IMR-90 (cell line): ENCODE data around the gene TGOLN2. TPM values are rescaled to one million over a fixed set of nuclear protein-coding genes. Genes with fewer than 3 reads are reported as not detected.

ENCODE experiments used
- CEBPB ChIP-seq: IDR thresholded peaks from 2 replicates; pipeline ENCODE4 v1.6.1; 2012; ENCODE audit warnings: low read depth, low read length, improper control_type of control experiment
- CHD1 ChIP-seq: IDR thresholded peaks from 2 replicates; pipeline ENCODE4 v1.6.1; 2012; ENCODE audit warnings: low read depth, low read length, improper control_type of control experiment
- MAFK ChIP-seq: IDR thresholded peaks from 2 replicates; pipeline ENCODE4 v1.6.1; 2012; ENCODE audit warnings: low read depth, low read length, improper control_type of control experiment
- polyA plus RNA-seq, 3 experiments: library from polyadenylated mRNA; depleted of rRNA; stranded (reverse); fragments of >200 nt; gene quantifications; 2 replicates each; pipeline ENCODE4 v1.2.3, GENCODE V29; 2012; ENCODE audit warnings: low replicate concordance in 1 of 3
- total RNA-seq: library from RNA; depleted of rRNA; stranded (reverse); fragments of >200 nt; gene quantifications from 2 replicates; pipeline ENCODE4 v1.2.3, GENCODE V29; 2012
- TF ChIP-seq, protein P1 (sequence below): fragments of 150-350 bp; IDR thresholded peaks from 2 replicates; pipeline ENCODE4 v1.6.1; 2017; ENCODE audit warnings: mild to moderate bottlenecking, antibody characterized with exemption, low read length, low read depth

TGOLN2 gene
- total and polyA plus RNA-seq, 2 of the 4 experiments (the other 2 are of a cell fraction), result 57.7 to 92.3 TPM

DNA sequence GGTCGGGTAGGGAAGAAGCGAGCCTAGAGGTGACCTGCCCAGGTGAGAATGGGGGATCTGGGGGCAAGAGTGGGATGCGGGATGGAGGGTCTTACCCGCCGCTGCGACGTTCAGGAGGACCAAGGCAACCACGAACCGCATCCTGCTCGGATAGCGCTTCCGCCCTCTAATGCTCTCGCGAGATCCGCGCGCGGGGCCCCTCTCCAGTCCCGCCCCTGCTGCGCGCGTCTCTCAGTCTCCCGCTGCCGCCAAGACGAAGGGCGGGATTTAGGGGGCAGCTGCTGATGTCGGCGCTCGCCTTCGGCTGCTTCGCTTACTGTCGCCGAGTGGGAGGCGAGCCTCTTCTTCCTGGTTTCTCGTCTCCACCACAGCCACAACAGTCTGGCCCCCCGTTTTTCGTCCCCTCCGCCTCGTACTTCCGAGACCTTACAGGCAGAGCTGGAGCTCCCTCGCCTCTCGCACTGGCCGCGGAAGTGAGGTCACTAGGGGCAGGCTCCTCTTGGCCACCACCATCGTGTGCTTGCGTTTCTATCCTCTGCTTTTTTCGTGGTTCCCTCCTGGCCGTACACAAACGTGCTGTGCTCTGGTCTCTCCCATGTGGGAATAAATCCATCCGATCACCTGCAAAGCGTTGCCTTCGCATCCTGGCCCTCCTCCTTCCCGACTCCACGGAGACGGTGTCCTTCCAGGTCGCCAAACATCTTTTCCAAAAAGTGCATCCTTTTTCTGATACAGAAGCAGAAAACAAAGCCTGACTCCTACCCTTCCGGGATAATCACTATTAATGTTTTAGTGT lies at the start of gene TGOLN2 (continued):
- TF ChIP-seq CEBPB (no peak), MAFK (no peak), CHD1 (no peak)
- TF ChIP-seq, protein P1, sequence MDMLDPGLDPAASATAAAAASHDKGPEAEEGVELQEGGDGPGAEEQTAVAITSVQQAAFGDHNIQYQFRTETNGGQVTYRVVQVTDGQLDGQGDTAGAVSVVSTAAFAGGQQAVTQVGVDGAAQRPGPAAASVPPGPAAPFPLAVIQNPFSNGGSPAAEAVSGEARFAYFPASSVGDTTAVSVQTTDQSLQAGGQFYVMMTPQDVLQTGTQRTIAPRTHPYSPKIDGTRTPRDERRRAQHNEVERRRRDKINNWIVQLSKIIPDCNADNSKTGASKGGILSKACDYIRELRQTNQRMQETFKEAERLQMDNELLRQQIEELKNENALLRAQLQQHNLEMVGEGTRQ, result no peak
